ENCODE data around the gene UVRAG.

Gene UVRAG

GRCh38 chr11:75802913-75803820 is 11.8 kb upstream of the UVRAG start:
- peak; percentile 22 to 44 for DNase-seq (ENCODE audit: extremely low read depth in 1 of 2, low read depth in 1 of 2)

- no peak for DNase-seq (ENCODE audit: extremely low read depth in 1 of 2, low read depth in 1 of 2)
Measured at GRCh38 chr11:75809111-75809510, 5.9 kb upstream of the UVRAG start.

- DNase-seq (ENCODE audit: extremely low read depth in 1 of 2, low read depth in 1 of 2) = no peak
Measured at GRCh38 chr11:75809991-75810390, 5.0 kb upstream of the UVRAG start.

GRCh38 chr11:75810637-75811390 is 4.2 kb upstream of the UVRAG start:
- no peak for DNase-seq (ENCODE audit: extremely low read depth in 1 of 2, low read depth in 1 of 2)

GRCh38 chr11:75811485-75811884 is 3.5 kb upstream of the UVRAG start:
- no peak for DNase-seq (ENCODE audit: extremely low read depth in 1 of 2, low read depth in 1 of 2)

- DNase-seq (ENCODE audit: extremely low read depth in 1 of 2, low read depth in 1 of 2) = no peak
Measured at GRCh38 chr11:75812542-75813040, 2.4 kb upstream of the UVRAG start.

- no peak for DNase-seq (ENCODE audit: extremely low read depth in 1 of 2, low read depth in 1 of 2)
Measured at GRCh38 chr11:75813124-75813523, 1.9 kb upstream of the UVRAG start.

GRCh38 chr11:75813622-75814039 is 1.4 kb upstream of the UVRAG start:
- DNase-seq (ENCODE audit: extremely low read depth in 1 of 2, low read depth in 1 of 2) = no peak

GRCh38 chr11:75814363-75814676 is 690 bp upstream of the UVRAG start:
- no peak for DNase-seq (ENCODE audit: extremely low read depth in 1 of 2, low read depth in 1 of 2)

- DNase-seq (ENCODE audit: extremely low read depth in 1 of 2, low read depth in 1 of 2) = peak in 1 of 2 donors; percentile 7
Measured at GRCh38 chr11:75815345-75816168, 547 bp downstream of the UVRAG start.

- DNase-seq (ENCODE audit: extremely low read depth in 1 of 2, low read depth in 1 of 2) = no peak
Measured at GRCh38 chr11:75816561-75817239, 1.7 kb downstream of the UVRAG start.

- DNase-seq (ENCODE audit: extremely low read depth in 1 of 2, low read depth in 1 of 2) = no peak
Measured at GRCh38 chr11:75820645-75821044, 5.6 kb downstream of the UVRAG start.

GRCh38 chr11:75821202-75821601 is 6.2 kb downstream of the UVRAG start:
- no peak for DNase-seq (ENCODE audit: extremely low read depth in 1 of 2, low read depth in 1 of 2)

GRCh38 chr11:75822541-75822940 is 7.5 kb downstream of the UVRAG start:
- DNase-seq (ENCODE audit: extremely low read depth in 1 of 2, low read depth in 1 of 2) = no peak

- DNase-seq (ENCODE audit: extremely low read depth in 1 of 2, low read depth in 1 of 2) = no peak
Measured at GRCh38 chr11:75823415-75823814, 8.4 kb downstream of the UVRAG start.

- DNase-seq (ENCODE audit: extremely low read depth in 1 of 2, low read depth in 1 of 2) = no peak
Measured at GRCh38 chr11:75823946-75824345, 8.9 kb downstream of the UVRAG start.

- no peak for DNase-seq (ENCODE audit: extremely low read depth in 1 of 2, low read depth in 1 of 2)
Measured at GRCh38 chr11:75826461-75827230, 11.6 kb downstream of the UVRAG start.

- DNase-seq (ENCODE audit: extremely low read depth in 1 of 2, low read depth in 1 of 2) = no peak
Measured at GRCh38 chr11:75827562-75827961, 12.6 kb downstream of the UVRAG start.

- no peak for DNase-seq (ENCODE audit: extremely low read depth in 1 of 2, low read depth in 1 of 2)
Measured at GRCh38 chr11:75831915-75832502, 17.0 kb downstream of the UVRAG start.
